KOPT-K1 (cell line): ENCODE results near the gene GALNT16.
"Not testable (repeated sequence)": the region's sequence is repeated elsewhere in the genome, so short reads cannot be mapped to it uniquely, and the experiment has no call there.

Experiments
- H3K27ac ChIP-seq: fragments of 200-600 bp; sonication (generic); 2 replicates; pipeline ENCODE4 v1.5.1; 2016; ENCODE audit warnings: antibody characterized with exemption, mild to moderate bottlenecking, low read depth, low read length; ENCODE audit not compliant: poor library complexity, severe bottlenecking
- H3K36me3 ChIP-seq: fragments of 200-600 bp; sonication (generic); 2 replicates; pipeline ENCODE4 v1.5.1; 2017; ENCODE audit warnings: antibody characterized with exemption, mild to moderate bottlenecking, low read length, moderate library complexity; ENCODE audit not compliant: insufficient read depth
- H3K9me3 ChIP-seq: fragments of 200-600 bp; sonication (generic); 2 replicates; pipeline ENCODE4 v1.5.1; 2017; ENCODE audit warnings: antibody characterized with exemption, low read length, mild to moderate bottlenecking; ENCODE audit not compliant: insufficient read depth, poor library complexity, severe bottlenecking

GALNT16 gene

DNA sequence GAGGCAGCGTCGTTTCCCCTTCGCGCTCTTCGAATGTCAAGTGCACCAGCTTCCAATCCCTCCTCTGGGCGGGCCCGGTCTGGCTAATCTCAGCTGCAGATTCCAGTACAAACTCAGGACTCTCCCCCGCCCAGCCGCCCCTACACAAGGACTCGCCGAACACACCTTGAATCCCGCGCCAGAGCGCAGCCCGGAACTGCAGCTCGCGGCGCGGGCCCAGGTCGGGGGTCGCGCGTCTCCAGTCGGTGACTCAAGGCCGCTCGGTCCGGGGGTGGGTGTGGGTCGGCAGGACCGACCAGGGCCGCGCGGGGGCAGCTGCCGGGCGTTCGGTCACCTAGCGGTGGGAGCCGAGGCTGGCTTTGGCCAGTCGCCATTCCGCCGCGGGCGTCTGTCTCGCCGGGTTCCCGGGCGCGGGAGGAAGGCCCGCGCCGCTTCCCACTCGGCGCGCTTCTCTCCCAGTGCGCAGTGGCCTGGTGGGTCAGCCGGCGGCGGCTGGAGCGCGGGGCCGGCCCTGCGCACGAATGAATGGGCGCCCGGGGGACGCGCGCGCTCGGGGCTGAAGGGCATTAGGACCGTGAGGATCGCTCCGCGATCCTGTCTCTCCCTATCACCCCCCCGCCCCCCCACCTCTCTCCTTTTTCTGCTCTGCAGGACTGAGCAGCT lies at the start of gene GALNT16:
TSS of gene GALNT16 (plus strand) at position 632 of the 663 bp plus-strand sequence. CDS start 133 bp downstream, outside the sequence.
- no peaks in the 10 kb centered on the region for H3K9me3 ChIP-seq
- H3K27ac ChIP-seq: no peak within 1 kb of the TSS

GRCh38 chr14:69214393-69214792 lies 45.6 kb upstream of the GALNT16 start:
- H3K27ac ChIP-seq: no peak overlapping the region

More for the DNA sequence above, at the start of gene GALNT16:
- H3K36me3 ChIP-seq: no peaks in the 10 kb centered on the region

DNA sequence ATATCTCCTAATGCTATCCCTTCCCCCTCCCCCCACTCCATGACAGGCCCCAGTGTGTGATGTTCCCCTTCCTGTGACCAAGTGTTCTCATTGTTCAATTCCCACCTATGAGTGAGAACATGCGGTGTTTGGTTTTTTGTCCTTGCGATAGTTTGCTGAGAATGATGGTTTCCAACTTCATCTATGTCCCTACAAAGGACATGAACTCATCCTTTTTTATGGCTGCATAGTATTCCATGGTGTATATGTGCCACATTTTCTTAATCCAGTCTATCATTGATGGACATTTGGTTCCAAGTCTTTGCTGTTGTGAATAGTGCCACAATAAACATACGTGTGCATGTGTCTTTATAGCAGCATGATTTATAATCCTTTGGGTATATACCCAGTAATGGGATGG lies 42.3 kb upstream of the GALNT16 start:
- not testable (repeated sequence) for H3K36me3 ChIP-seq, H3K9me3 ChIP-seq, H3K27ac ChIP-seq

More at GRCh38 chr14:69214393-69214792, 45.6 kb upstream of the GALNT16 start:
- Histone ChIP-seq H3K36me3 (no peaks in the 10 kb centered on the region), H3K9me3 (no peaks in the 10 kb centered on the region)

DNA sequence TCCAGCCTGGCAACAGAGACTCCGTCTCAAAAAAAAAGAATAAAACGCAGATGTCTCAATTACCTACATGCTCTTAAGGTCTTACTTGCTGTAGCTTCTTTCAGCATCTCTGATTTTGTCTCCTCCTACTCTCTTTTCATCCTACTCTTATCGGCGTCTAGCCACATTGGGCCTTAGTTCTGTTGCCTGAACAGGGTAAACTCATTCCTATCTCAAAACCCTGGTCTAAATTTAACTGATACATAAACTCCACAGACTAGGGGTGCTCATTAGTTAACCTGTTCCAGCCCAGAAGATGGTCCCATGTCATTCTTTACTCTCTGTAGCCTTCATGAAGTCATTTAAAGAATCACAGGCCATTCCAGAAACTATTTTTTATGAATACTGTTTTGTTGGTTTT lies 35.0 kb upstream of the GALNT16 start:
- no peaks in the 10 kb centered on the region for H3K9me3 ChIP-seq

GRCh38 chr14:69226178-69226577 lies 33.8 kb upstream of the GALNT16 start:
- Histone ChIP-seq H3K36me3 (no peaks in the 10 kb centered on the region; the same call in 1 of the 2 replicates), H3K27ac (no peak overlapping the region), H3K9me3 (no peaks in the 10 kb centered on the region)

More for the DNA sequence above, 35.0 kb upstream of the GALNT16 start:
- no peak overlapping the region for H3K27ac ChIP-seq
- H3K36me3 ChIP-seq: no peaks in the 10 kb centered on the region; the same call in 1 of the 2 replicates

GRCh38 chr14:69226736-69227135 lies 33.2 kb upstream of the GALNT16 start:
- Histone ChIP-seq H3K36me3 (no peaks in the 10 kb centered on the region; the same call in 1 of the 2 replicates), H3K27ac (no peak overlapping the region)

GRCh38 chr14:69231486-69231885 lies 28.5 kb upstream of the GALNT16 start:
- H3K9me3 ChIP-seq: no peaks in the 10 kb centered on the region
- H3K36me3 ChIP-seq: peaks cover 5% of the 10 kb centered on the region; the same call in 1 of the 2 replicates
- H3K27ac ChIP-seq: no peak overlapping the region

More at GRCh38 chr14:69226736-69227135, 33.2 kb upstream of the GALNT16 start:
- H3K9me3 ChIP-seq: no peaks in the 10 kb centered on the region

DNA sequence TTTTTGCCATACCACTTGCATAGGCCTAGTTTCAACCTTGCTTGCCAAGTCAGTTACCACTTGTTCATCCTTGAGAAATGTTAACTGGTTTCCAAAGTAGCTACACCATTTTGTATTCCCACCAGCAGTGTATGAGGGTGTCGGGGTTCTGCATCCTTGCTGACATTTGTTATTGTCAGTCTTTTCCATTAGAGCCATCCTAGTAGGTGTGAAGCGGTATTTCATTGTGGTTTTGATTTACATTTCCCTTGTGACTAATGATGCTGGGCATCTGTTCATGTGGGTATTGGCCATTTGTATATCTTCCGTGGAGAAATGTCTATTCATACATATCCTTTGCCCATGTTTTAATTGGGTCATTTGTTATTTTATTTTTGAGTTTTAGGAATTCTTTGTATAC lies 27.6 kb upstream of the GALNT16 start:
- Histone ChIP-seq H3K9me3 (no peaks in the 10 kb centered on the region), H3K36me3 (peaks cover 12% of the 10 kb centered on the region), H3K27ac (no peak overlapping the region)

- Histone ChIP-seq H3K27ac (no peak overlapping the region), H3K9me3 (no peaks in the 10 kb centered on the region), H3K36me3 (peaks cover 25% of the 10 kb centered on the region)
Observed at GRCh38 chr14:69234106-69234505, 25.9 kb upstream of the GALNT16 start.

GRCh38 chr14:69235708-69236107 lies 24.2 kb upstream of the GALNT16 start:
- Histone ChIP-seq H3K36me3 (peaks cover 25% of the 10 kb centered on the region), H3K9me3 (no peaks in the 10 kb centered on the region), H3K27ac (no peak overlapping the region)

DNA sequence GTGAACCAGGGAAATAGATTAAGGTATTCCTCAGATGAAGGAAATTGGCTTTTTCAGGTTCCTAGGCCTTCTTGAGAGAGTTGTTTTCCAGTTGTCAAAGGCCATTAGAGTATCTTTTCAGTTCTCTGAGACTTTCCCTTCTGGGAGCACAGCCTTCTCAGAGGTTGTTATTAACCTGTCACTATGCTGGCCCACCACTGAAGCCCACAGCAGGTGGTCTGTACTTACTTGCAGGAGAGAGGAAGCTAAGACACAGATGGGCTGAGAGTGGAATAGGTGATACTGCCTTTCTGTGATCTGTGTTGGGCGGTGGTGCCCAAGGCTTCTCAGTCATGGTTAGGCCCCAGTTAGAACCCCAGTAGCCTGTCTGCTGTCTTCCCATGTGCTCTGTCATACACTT lies 22.8 kb upstream of the GALNT16 start:
- H3K9me3 ChIP-seq: no peaks in the 10 kb centered on the region
- H3K36me3 ChIP-seq: peaks cover 25% of the 10 kb centered on the region
- no peak overlapping the region for H3K27ac ChIP-seq

GRCh38 chr14:69237584-69237983 lies 22.4 kb upstream of the GALNT16 start:
- H3K27ac ChIP-seq: no peak overlapping the region
- H3K9me3 ChIP-seq: no peaks in the 10 kb centered on the region
- peaks cover 25% of the 10 kb centered on the region for H3K36me3 ChIP-seq

DNA sequence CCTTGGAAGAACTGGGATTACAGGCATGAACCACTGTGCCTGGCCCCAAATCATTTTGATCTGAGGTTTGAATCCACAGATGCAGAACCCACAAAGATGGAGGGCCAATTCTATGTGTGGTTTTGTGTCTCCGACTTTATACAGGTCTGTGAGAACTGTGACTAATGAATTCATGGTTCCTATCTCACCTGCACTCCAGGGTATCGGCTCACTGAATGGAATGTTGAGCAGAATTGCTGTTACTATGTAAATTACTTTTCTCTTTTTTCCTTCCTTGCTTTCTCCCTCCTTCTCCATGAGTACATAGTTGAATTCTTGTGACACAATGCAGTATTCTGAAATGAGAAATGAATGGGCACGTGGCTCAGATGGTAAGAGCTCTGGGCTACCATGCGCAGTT lies 21.1 kb upstream of the GALNT16 start:
- H3K27ac ChIP-seq: no peak overlapping the region
- H3K36me3 ChIP-seq: peaks cover 25% of the 10 kb centered on the region
- no peaks in the 10 kb centered on the region for H3K9me3 ChIP-seq

DNA sequence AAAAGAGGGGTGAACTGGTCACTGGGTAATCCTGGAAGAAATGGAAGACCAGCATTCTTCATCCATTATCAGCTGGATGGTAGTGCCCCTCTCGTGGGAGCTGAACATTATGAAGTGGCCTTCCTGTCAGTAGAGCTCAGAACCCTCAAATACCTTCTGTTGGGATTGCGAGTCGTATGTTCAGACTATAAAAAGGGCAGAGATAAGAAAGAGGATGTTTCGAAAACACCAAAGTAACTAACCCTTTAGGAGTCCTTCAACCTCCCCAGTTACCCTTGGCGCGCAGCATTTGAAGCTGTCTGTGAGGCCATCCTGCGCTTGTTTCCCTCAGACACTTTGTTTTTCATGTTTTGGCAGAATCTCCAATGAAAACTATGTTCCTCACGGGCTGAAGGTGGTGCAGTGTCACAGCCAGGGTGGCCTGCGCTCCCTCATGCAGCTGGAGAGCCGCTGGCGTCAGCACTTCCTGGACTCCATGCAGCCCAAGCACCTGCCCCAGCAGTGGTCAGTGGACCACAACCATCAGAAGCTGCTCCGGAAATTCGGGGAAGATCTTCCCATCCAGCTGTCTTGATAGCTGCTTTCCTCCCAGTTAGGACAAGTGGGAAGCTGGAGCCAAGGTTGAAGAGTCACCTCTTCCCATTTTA lies 19.3 kb upstream of the GALNT16 start:
- Histone ChIP-seq H3K36me3 (peaks cover 25% of the 10 kb centered on the region), H3K27ac (no peak overlapping the region), H3K9me3 (no peaks in the 10 kb centered on the region)

DNA sequence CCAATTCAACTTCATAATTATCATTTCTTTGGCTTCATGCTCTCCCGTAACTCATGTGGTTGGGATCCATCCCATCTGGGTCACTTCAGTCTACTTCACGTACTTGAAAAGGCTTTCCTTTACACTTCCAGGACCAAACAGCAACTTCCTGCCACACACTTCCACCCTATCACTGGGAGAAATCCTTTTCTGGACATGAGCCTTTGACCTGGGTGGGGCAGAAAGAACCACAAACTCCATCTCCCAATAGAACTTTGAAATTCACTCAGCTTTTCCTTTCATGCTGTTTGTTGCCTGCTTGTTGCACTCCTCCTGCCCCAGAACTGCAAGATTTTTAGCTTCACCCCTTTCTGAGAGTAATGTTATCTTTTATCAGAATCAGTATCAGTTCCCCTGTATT lies 18.4 kb upstream of the GALNT16 start:
- Histone ChIP-seq H3K36me3 (peaks cover 20% of the 10 kb centered on the region; the same call in 1 of the 2 replicates), H3K9me3 (no peaks in the 10 kb centered on the region), H3K27ac (no peak overlapping the region)
